B cell (primary cell): Measurements from ENCODE around the gene PRR7. TPM values are rescaled to one million over a fixed set of nuclear protein-coding genes. Genes with fewer than 3 reads are reported as not detected.

Experiments used
- ATAC-seq: fragments of 200-7000 bp; cut with Tn5 transposase; one replicate; pipeline ENCODE4 v1.10.0; 2021; ENCODE audit warnings: low read depth, mild to moderate bottlenecking, moderate number of reproducible peaks, moderate library complexity
- CTCF ChIA-PET: fragments of 350-600 bp; sonication (Branson Sonifier 250); formaldehyde crosslinking; loops from one replicate; lab custom pipeline; 2021; ENCODE audit warnings: antibody characterized with exemption, inconsistent platforms; lab: Charles Lee
- POLR2A ChIA-PET: fragments of 350-600 bp; sonication (Branson Sonifier 250); formaldehyde crosslinking; loops from one replicate; lab custom pipeline; 2021; ENCODE audit warnings: antibody characterized with exemption; lab: Charles Lee
- DNase-seq: peaks from one replicate; pipeline ENCODE4 v3.0.0; 2013
- H2AFZ ChIP-seq: 2 replicates; pipeline ENCODE4 v1.6.1; 2012; ENCODE audit warnings: mild to moderate bottlenecking, low read depth, low read length; ENCODE audit not compliant: insufficient read depth, poor library complexity, severe bottlenecking
- H3K27ac ChIP-seq, 2 donors: 1 replicate in 1 of 2; 2 replicates in 1 of 2; pipeline ENCODE4 v1.5.1; 2012 to 2013; ENCODE audit warnings: low read length in 2 of 2, mild to moderate bottlenecking in 2 of 2, moderate library complexity in 1 of 2
- H3K27me3 ChIP-seq, 4 experiments: fragments of 200-600 bp in 1 of 4; sonication (generic) in 1 of 4; replicated peaks in 1 of 4; 1 replicate in 2 of 4; 2 replicates in 2 of 4; pipeline versions ENCODE4 v1.6.1 to v1.7.0; 2013 to 2016; ENCODE audit warnings: low read length in 3 of 4, mild to moderate bottlenecking in 2 of 4, mixed read lengths in 1 of 4, moderate library complexity in 1 of 4; ENCODE audit not compliant: insufficient read depth in 4 of 4, control insufficient read depth in 3 of 4; ENCODE audit errors: control extremely low read depth in 1 of 4
- H3K36me3 ChIP-seq, 2 experiments: replicated peaks in 1 of 2; 1 replicate in 1 of 2; 2 replicates in 1 of 2; pipeline versions ENCODE4 v1.6.1 to v1.7.1; 2013; ENCODE audit warnings: low read length in 1 of 2; ENCODE audit not compliant: insufficient read depth in 2 of 2, control insufficient read depth in 1 of 2; ENCODE audit errors: control extremely low read depth in 1 of 2, extremely low read depth in 1 of 2
- H3K4me1 ChIP-seq, 2 donors: fragments of 200-600 bp in 1 of 2; sonication (generic) in 1 of 2; 1 replicate in 1 of 2; 2 replicates in 1 of 2; pipeline versions ENCODE4 v1.5.1 to v1.6.1; 2013 to 2017; ENCODE audit warnings: low read length in 2 of 2; ENCODE audit not compliant: control insufficient read depth in 2 of 2, insufficient read depth in 2 of 2
- H3K4me2 ChIP-seq: replicated peaks from 2 replicates; pipeline ENCODE3; 2012; ENCODE audit warnings: mild to moderate bottlenecking, low read depth, low read length; ENCODE audit not compliant: poor library complexity, severe bottlenecking
- H3K4me3 ChIP-seq, 5 experiments: fragments of 200-600 bp in 1 of 5; sonication (generic) in 1 of 5; 1 replicate in 3 of 5; 2 replicates in 2 of 5; pipeline versions ENCODE4 v1.5.1 to v1.7.0; 2011 to 2016; ENCODE audit warnings: low read length in 4 of 5, mild to moderate bottlenecking in 4 of 5, low read depth in 2 of 5, control low read depth in 1 of 5, moderate library complexity in 1 of 5; ENCODE audit not compliant: insufficient read depth in 1 of 5; ENCODE audit errors: control extremely low read depth in 1 of 5, extremely low read depth in 1 of 5
- H3K79me2 ChIP-seq: fragments of 200-600 bp; sonication (generic); one replicate; pipeline ENCODE4 v1.6.0; 2016; ENCODE audit warnings: low read length; ENCODE audit not compliant: control insufficient read depth, insufficient read depth
- H3K9ac ChIP-seq: fragments of 200-600 bp; sonication (generic); 2 replicates; pipeline ENCODE4 v1.6.1; 2017; ENCODE audit warnings: mild to moderate bottlenecking, low read length, moderate library complexity
- H3K9me3 ChIP-seq, 3 donors: one replicate each; pipeline versions ENCODE4 v1.6.1 to v1.7.1; 2013; ENCODE audit warnings: low read length in 2 of 3; ENCODE audit not compliant: control insufficient read depth in 2 of 3, insufficient read depth in 1 of 3; ENCODE audit errors: control extremely low read depth in 1 of 3
- H4K20me1 ChIP-seq: 2 replicates; pipeline ENCODE4 v1.6.0; 2012; ENCODE audit warnings: mild to moderate bottlenecking, low read length; ENCODE audit not compliant: insufficient read depth, control insufficient read depth, poor library complexity, severe bottlenecking
- H3K27ac Mint-ChIP-seq: one replicate; pipeline ENCODE4 v1.8.0; 2021; ENCODE audit warnings: mixed read lengths
- H3K27me3 Mint-ChIP-seq: one replicate; pipeline ENCODE4 v1.8.0; 2021; ENCODE audit warnings: mixed read lengths
- H3K4me1 Mint-ChIP-seq: one replicate; pipeline ENCODE4 v1.8.0; 2021; ENCODE audit warnings: mixed read lengths
- H3K4me3 Mint-ChIP-seq: one replicate; pipeline ENCODE4 v1.8.0; 2021; ENCODE audit warnings: mixed read lengths
- H3K9me3 Mint-ChIP-seq: one replicate; pipeline ENCODE4 v1.8.0; 2022; ENCODE audit warnings: mixed read lengths; ENCODE audit not compliant: insufficient read depth
- EZH2 ChIP-seq: IDR thresholded peaks from 2 replicates; pipeline ENCODE4 v1.6.1; 2012; ENCODE audit warnings: borderline replicate concordance, low read depth, mild to moderate bottlenecking, moderate library complexity, low read length; ENCODE audit not compliant: insufficient read depth, poor library complexity, severe bottlenecking
- WGBS: methylation state at CpG from one replicate; pipeline ENCODE4 v1.1.5; 2013; ENCODE audit warnings: missing lambda C conversion rate; ENCODE audit not compliant: insufficient coverage; 5-methylcytosine and 5-hydroxymethylcytosine counted together
- intact Hi-C: fragments of 100-400 bp; cut with micrococcal nuclease; formaldehyde crosslinking; loops from one replicate; pipeline ENCODE4 v1.10.0; 2022
- polyA plus RNA-seq: library from polyadenylated mRNA; depleted of rRNA; stranded (reverse); fragments of >200 nt; gene quantifications from 2 replicates; pipeline ENCODE4 v1.2.3, GENCODE V29; 2012
- total RNA-seq, 2 donors: library from RNA; stranded (reverse); fragments of 120-200 nt in 1 of 2; gene quantifications; 1 replicate in 1 of 2; 2 replicates in 1 of 2; pipeline versions ENCODE4 v1.2.3 to v1.2.4, GENCODE V29; 2013 to 2022
- TF ChIP-seq, protein P1 (sequence below): fragments of 200-600 bp; IDR thresholded peaks from one replicate; pipeline ENCODE4 v1.8.0; 2022; ENCODE audit warnings: antibody characterized with exemption, mild to moderate bottlenecking

The PRR7 gene
- total and polyA plus RNA-seq, 2 donors (not counting 1 experiment from before 2014, with no cell fraction given): 4.8 to 84.4 TPM

DNA sequence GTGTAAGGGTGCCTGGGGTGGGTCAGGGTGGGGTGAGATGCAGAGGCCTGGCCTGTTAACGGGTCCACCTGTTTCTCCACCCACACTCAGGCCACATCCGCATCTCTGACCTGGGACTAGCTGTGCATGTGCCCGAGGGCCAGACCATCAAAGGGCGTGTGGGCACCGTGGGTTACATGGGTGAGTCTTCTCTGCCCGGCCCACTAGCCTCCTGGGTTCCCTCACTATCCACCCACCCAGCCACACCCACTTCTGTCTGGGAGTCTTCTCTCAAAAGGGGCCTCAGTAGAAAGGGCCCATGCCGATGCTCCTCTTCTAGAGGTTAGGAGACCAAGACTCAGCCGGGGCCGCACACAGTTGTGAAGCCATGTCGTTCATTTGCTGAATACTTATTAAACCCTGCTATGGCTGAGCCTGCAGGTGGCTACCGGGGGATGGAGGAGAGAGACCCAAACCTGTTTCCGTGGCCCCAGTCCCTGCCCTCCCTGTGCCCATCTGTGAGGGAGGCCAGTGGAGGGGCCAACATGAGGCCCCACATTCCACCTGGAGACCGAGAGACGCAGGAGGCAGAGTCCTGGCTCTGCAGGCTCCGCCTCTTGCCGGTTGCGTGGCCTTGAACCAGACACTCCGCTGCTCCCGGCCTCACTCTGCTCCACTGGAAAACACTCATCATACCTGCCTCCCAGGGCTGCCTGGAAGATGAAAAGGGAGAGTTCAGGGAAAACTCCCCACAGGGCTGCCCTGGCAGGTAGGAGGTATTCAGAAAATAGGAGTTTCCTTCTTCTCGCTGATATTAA lies 11.5 kb upstream of the PRR7 start:
- Histone ChIP-seq H3K27me3 (no peaks in the 10 kb centered on the region), H4K20me1 (peaks cover 91% of the 10 kb centered on the region), H3K9ac (no peak overlapping the region), H3K4me3 (no peak overlapping the region), H3K36me3 (peaks cover 4 to 94% of the 10 kb centered on the region in 2 experiments), H2AFZ (no peak overlapping the region), H3K79me2 (peaks cover 56% of the 10 kb centered on the region), H3K4me1 (peaks cover 33 to 52% of the 10 kb centered on the region in 2 donors), H3K4me2 (no peak overlapping the region), H3K27ac (peak overlapping the region in 1 of 2 donors; percentile 32), H3K9me3 (no peaks in the 10 kb centered on the region)
- ATAC-seq (no peak), DNase-seq (no peak)
- ChIA-PET POLR2A (interaction anchor here (6.8 kb wide), 1 partner anchor 10 kb away, joined by 103 read pairs; the partner anchor contains the start of gene PRR7), CTCF (interaction anchor here (0.5 to 12.3 kb wide), 3 partner anchors 9 to 419 kb away, joined by 3 to 143 read pairs (median 82); partner anchors contain the start of gene PRR7)
- H3K4me1 Mint-ChIP-seq: peaks cover 45% of the 10 kb centered on the region
- peak overlapping the region; percentile 37 for H3K27ac Mint-ChIP-seq
- TF ChIP-seq EZH2: no peak
- TF ChIP-seq, protein P1, sequence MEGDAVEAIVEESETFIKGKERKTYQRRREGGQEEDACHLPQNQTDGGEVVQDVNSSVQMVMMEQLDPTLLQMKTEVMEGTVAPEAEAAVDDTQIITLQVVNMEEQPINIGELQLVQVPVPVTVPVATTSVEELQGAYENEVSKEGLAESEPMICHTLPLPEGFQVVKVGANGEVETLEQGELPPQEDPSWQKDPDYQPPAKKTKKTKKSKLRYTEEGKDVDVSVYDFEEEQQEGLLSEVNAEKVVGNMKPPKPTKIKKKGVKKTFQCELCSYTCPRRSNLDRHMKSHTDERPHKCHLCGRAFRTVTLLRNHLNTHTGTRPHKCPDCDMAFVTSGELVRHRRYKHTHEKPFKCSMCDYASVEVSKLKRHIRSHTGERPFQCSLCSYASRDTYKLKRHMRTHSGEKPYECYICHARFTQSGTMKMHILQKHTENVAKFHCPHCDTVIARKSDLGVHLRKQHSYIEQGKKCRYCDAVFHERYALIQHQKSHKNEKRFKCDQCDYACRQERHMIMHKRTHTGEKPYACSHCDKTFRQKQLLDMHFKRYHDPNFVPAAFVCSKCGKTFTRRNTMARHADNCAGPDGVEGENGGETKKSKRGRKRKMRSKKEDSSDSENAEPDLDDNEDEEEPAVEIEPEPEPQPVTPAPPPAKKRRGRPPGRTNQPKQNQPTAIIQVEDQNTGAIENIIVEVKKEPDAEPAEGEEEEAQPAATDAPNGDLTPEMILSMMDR: no peak
- no peak overlapping the region for H3K4me3 Mint-ChIP-seq
- intact Hi-C loops: no loop called here
- no peaks in the 10 kb centered on the region for H3K27me3 Mint-ChIP-seq
- H3K9me3 Mint-ChIP-seq: no peaks in the 10 kb centered on the region
- WGBS: 95% methylated on average over 13 of the region's 20 CpGs
